ENCODE measurements around the gene MCC.

GRCh38 chr5:113242481-113243348 lies 245.5 kb downstream of the MCC start:
- TF ChIP-seq EZH2phosphoT487 (IDR thresholded peaks at IDR 0.05; ENCODE audit: insufficient read depth, low read depth) (no peak), EZH2 (IDR thresholded peaks at IDR 0.05; ENCODE audit: insufficient read depth, poor library complexity, severe bottlenecking) (no peak)
